Chondrocyte (in vitro differentiated cells): Measurements from ENCODE around the gene FCN3. TPM values are rescaled to one million over a fixed set of nuclear protein-coding genes. Genes with fewer than 3 reads are reported as not detected.

ENCODE experiments used
- DNase-seq: peaks from one replicate; pipeline ENCODE4 v3.0.0; 2021; ENCODE audit warnings: mixed read lengths, low spot score
- H3K27ac Mint-ChIP-seq: one replicate; pipeline ENCODE4 v1.8.0; 2021; ENCODE audit warnings: mild to moderate bottlenecking, moderate library complexity, mixed read lengths; ENCODE audit not compliant: unreplicated experiment
- H3K27me3 Mint-ChIP-seq: 2 replicates; pipeline ENCODE4 v1.8.0; 2021; ENCODE audit warnings: low read depth, mixed read lengths
- H3K36me3 Mint-ChIP-seq: 2 replicates; pipeline ENCODE4 v1.8.0; 2021; ENCODE audit warnings: low read depth, mixed read lengths
- H3K4me1 Mint-ChIP-seq: 2 replicates; pipeline ENCODE4 v1.8.0; 2021; ENCODE audit warnings: low read depth, mild to moderate bottlenecking, mixed read lengths
- H3K4me3 Mint-ChIP-seq: one replicate; pipeline ENCODE4 v1.8.0; 2021; ENCODE audit warnings: mild to moderate bottlenecking, moderate library complexity, mixed read lengths; ENCODE audit not compliant: unreplicated experiment
- H3K9me3 Mint-ChIP-seq: 2 replicates; pipeline ENCODE4 v1.8.0; 2021; ENCODE audit warnings: low read depth, mixed read lengths
- CTCF ChIP-seq: fragments of 200-600 bp; sonication (generic); IDR thresholded peaks from 2 replicates; pipeline ENCODE4 v1.5.0; 2021; ENCODE audit warnings: antibody characterized with exemption, mild to moderate bottlenecking, moderate library complexity
- total RNA-seq: library from RNA; stranded (reverse); gene quantifications from 3 replicates; pipeline ENCODE4 v1.2.1, GENCODE V29; 2021

Gene FCN3
- total RNA-seq, 1 donor from 2014 or later: not detected

GRCh38 chr1:27346357-27346756 is 28.3 kb downstream of the FCN3 start:
- no peak overlapping the region for H3K27ac Mint-ChIP-seq
- DNase-seq: no peak
- no peaks in the 10 kb centered on the region for H3K36me3 Mint-ChIP-seq
- peaks cover 14% of the 10 kb centered on the region for H3K4me1 Mint-ChIP-seq
- H3K9me3 Mint-ChIP-seq: no peaks in the 10 kb centered on the region
- TF ChIP-seq CTCF: no peak
- H3K4me3 Mint-ChIP-seq: no peak overlapping the region
- no peaks in the 10 kb centered on the region for H3K27me3 Mint-ChIP-seq

GRCh38 chr1:27345272-27345671 is 29.4 kb downstream of the FCN3 start:
- no peak overlapping the region for H3K27ac Mint-ChIP-seq
- H3K27me3 Mint-ChIP-seq: no peaks in the 10 kb centered on the region
- no peak for DNase-seq
- H3K4me3 Mint-ChIP-seq: no peak overlapping the region
- no peak for TF ChIP-seq CTCF
- H3K4me1 Mint-ChIP-seq: peaks cover 20% of the 10 kb centered on the region
- no peaks in the 10 kb centered on the region for H3K36me3 Mint-ChIP-seq
- no peaks in the 10 kb centered on the region for H3K9me3 Mint-ChIP-seq

GRCh38 chr1:27343639-27344025 is 31.0 kb downstream of the FCN3 start:
- Mint-ChIP-seq H3K9me3 (no peaks in the 10 kb centered on the region), H3K36me3 (no peaks in the 10 kb centered on the region), H3K27me3 (no peaks in the 10 kb centered on the region), H3K27ac (no peak overlapping the region), H3K4me1 (peaks cover 29% of the 10 kb centered on the region), H3K4me3 (no peak overlapping the region)
- no peak for TF ChIP-seq CTCF
- DNase-seq: no peak

- Mint-ChIP-seq H3K4me1 (peaks cover 29% of the 10 kb centered on the region), H3K4me3 (no peak overlapping the region), H3K9me3 (no peaks in the 10 kb centered on the region), H3K27ac (no peak overlapping the region), H3K27me3 (no peaks in the 10 kb centered on the region), H3K36me3 (no peaks in the 10 kb centered on the region)
- no peak for DNase-seq
- TF ChIP-seq CTCF: no peak
These were observed 31.6 kb downstream of the FCN3 start for GRCh38 chr1:27342778-27343638.

- Mint-ChIP-seq H3K4me3 (no peak overlapping the region), H3K27me3 (no peaks in the 10 kb centered on the region), H3K9me3 (no peaks in the 10 kb centered on the region), H3K27ac (no peak overlapping the region), H3K4me1 (peaks cover 29% of the 10 kb centered on the region), H3K36me3 (no peaks in the 10 kb centered on the region)
- TF ChIP-seq CTCF: no peak
- DNase-seq: no peak
These were observed 32.2 kb downstream of the FCN3 start for GRCh38 chr1:27342391-27342777.
